ENCODE measurements around the gene CDK10. TPM values are rescaled to one million over a fixed set of nuclear protein-coding genes. Genes with fewer than 3 reads are reported as not detected.
"Not testable (repeated sequence)": the region's sequence is repeated elsewhere in the genome, so short reads cannot be mapped to it uniquely, and the experiment has no call there.

The CDK10 gene
- total RNA-seq, 1 donor from 2014 or later, result 76.1 TPM

DNA sequence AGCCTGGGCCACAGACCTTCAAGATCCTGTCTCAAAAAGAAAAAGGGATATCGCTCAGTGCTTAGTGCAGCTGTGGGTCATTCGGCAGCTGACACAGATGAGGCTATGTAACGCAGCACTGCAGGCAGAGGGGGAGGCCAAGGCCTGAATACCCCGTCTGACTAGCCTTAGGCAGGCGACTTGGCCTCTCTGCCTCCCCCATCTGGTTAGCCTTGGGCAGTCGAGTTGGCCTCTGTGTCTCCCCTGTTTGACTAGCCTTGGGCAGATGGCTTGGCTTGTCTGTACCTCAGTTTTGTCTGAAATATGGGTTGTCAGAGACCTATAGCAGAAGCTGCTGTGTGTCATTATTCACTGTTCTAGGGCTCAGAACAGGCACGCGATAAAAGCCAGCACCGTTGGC, 18.9 kb upstream of the CDK10 start:
- Mint-ChIP-seq H3K4me3 (no peak overlapping the region), H3K27me3 (no peaks in the 10 kb centered on the region), H3K9me3 (no peaks in the 10 kb centered on the region), H3K27ac (no peak overlapping the region), H3K4me1 (peaks cover 2% of the 10 kb centered on the region), H3K36me3 (ENCODE audit: low read depth) (peaks cover 7% of the 10 kb centered on the region)
- intact Hi-C loops (cut with micrococcal nuclease), result no loop called here
- ATAC-seq (ENCODE audit: low read depth) (no peak), DNase-seq (no peak)
- ChIA-PET CTCF (interaction anchor here (0.6 to 0.8 kb wide), 2 partner anchors 53 to 148 kb away, joined by 3 read pairs; no protein-coding TSS in a partner anchor), POLR2A (no interaction called here)
- TF ChIP-seq, protein P1, sequence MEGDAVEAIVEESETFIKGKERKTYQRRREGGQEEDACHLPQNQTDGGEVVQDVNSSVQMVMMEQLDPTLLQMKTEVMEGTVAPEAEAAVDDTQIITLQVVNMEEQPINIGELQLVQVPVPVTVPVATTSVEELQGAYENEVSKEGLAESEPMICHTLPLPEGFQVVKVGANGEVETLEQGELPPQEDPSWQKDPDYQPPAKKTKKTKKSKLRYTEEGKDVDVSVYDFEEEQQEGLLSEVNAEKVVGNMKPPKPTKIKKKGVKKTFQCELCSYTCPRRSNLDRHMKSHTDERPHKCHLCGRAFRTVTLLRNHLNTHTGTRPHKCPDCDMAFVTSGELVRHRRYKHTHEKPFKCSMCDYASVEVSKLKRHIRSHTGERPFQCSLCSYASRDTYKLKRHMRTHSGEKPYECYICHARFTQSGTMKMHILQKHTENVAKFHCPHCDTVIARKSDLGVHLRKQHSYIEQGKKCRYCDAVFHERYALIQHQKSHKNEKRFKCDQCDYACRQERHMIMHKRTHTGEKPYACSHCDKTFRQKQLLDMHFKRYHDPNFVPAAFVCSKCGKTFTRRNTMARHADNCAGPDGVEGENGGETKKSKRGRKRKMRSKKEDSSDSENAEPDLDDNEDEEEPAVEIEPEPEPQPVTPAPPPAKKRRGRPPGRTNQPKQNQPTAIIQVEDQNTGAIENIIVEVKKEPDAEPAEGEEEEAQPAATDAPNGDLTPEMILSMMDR (IDR thresholded peaks at IDR 0.05), result no peak

DNA sequence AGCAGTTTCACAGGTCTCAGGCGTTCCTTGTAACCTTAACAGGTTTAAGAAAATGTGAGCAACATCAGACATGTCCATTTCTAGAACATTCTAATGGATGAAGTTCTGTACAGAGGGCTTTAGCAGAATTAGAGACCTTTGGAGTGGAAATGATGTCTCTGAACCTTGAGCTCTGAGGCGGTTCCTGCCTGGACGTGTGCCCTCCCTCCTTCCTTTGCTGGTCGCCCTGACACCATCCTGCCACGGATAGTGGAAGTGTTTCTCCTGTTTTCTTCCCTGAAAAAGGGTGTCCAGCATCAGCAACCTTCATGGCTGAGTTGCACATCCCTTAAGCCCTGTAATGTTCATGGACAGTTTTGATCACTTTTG, 17.7 kb upstream of the CDK10 start:
- ChIA-PET POLR2A (no interaction called here), CTCF (no interaction called here)
- H3K4me1 Mint-ChIP-seq, result peaks cover 2% of the 10 kb centered on the region
- TF ChIP-seq, protein P1 (IDR thresholded peaks at IDR 0.05), result no peak
- H3K9me3 Mint-ChIP-seq, result no peaks in the 10 kb centered on the region
- no peak overlapping the region for H3K4me3 Mint-ChIP-seq
- peaks cover 3% of the 10 kb centered on the region for H3K36me3 Mint-ChIP-seq (ENCODE audit: low read depth)
- no peak for DNase-seq
- no peak overlapping the region for H3K27ac Mint-ChIP-seq
- ATAC-seq (ENCODE audit: low read depth), result no peak
- intact Hi-C loops (cut with micrococcal nuclease), result no loop called here
- H3K27me3 Mint-ChIP-seq, result no peaks in the 10 kb centered on the region

DNA sequence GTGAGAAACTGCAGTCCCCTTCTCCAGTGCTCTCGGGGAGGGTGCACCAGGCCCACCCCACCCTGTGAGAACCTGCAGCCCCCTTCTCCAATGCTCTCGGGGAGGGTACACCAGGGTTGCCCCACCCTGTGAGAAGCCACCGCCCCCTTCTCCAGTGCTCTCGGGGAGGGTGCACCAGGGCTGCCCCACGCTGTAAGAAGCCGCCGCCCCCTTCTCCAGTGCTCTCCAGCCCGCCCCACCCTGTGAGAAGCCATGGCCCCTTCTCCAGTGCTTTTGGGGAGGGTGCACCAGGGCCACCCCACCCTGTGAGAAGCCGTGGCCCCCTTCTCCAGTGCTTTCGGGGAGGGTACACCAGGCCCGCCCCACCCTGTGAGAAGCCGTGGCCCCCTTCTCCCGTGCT, 16.7 kb upstream of the CDK10 start:
- Mint-ChIP-seq H3K36me3 (ENCODE audit: low read depth) (no peaks in the 10 kb centered on the region), H3K27me3 (no peaks in the 10 kb centered on the region), H3K4me3 (no peak overlapping the region), H3K27ac (no peak overlapping the region), H3K4me1 (peaks cover 2% of the 10 kb centered on the region), H3K9me3 (no peaks in the 10 kb centered on the region)
- ATAC-seq (ENCODE audit: low read depth) (no peak), DNase-seq (no peak)
- POLR2A ChIA-PET, result no interaction called here
- TF ChIP-seq, protein P1 (IDR thresholded peaks at IDR 0.05), result no peak
- CTCF ChIA-PET, result no interaction called here
- intact Hi-C loops (cut with micrococcal nuclease), result no loop called here

DNA sequence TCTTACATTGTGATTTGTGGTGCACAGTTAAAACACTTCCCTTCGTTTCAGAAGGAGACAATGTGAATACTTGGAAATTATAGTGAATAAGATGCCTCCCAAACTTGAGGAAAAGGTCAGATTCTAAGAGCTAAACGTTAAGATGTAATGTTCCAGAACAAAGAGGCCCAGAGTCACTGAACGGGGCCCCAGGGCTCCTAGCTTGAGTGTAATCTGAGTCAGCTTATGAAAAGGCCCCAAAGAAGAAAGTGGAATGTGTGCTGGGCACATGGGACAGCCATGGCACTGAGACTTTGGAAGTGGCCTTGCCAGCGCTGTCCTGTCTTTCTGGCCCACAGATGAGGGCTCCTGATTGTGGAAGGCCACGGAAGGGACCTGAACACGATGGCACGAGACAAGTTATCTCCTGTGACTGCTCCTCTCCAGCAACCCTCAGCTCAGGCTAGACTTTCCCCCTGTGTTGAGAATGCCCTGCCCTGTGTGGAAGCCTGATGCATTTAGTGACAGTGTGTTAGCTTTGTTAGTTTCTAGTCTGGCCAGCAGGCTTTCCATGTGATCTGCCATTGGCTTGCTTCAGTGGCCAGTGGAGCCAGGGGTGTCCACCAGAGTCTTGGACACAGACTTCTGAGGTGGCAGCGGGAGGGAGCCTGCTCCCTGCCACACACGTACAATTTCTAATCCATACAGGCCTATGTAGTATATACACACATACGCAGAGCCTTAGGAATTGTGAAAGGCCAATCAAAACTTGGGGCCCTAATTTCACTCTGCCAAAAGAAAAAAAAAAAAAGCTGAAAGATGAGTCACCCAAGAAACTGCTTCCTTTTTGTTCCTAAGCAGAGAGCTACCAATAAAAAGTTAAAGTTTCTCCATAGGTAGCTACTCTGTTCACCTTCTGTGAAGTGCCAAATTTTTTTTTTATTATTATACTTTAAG, 15.7 kb upstream of the CDK10 start:
- TF ChIP-seq, protein P1 (IDR thresholded peaks at IDR 0.05), result no peak
- H3K27me3 Mint-ChIP-seq, result no peaks in the 10 kb centered on the region
- intact Hi-C loops (cut with micrococcal nuclease), result no loop called here
- DNase-seq (no peak), ATAC-seq (ENCODE audit: low read depth) (no peak)
- peaks cover 2% of the 10 kb centered on the region for H3K4me1 Mint-ChIP-seq
- no peak overlapping the region for H3K27ac Mint-ChIP-seq
- no peaks in the 10 kb centered on the region for H3K9me3 Mint-ChIP-seq
- H3K36me3 Mint-ChIP-seq (ENCODE audit: low read depth), result no peaks in the 10 kb centered on the region
- ChIA-PET CTCF (interaction anchor here (1.3 kb wide), 1 partner anchor 29 kb away, joined by 3 read pairs; no protein-coding TSS in a partner anchor), POLR2A (interaction anchor here (0.6 kb wide), 1 partner anchor 16 kb away, joined by 3 read pairs; the partner anchor contains the start of gene CDK10)
- no peak overlapping the region for H3K4me3 Mint-ChIP-seq

DNA sequence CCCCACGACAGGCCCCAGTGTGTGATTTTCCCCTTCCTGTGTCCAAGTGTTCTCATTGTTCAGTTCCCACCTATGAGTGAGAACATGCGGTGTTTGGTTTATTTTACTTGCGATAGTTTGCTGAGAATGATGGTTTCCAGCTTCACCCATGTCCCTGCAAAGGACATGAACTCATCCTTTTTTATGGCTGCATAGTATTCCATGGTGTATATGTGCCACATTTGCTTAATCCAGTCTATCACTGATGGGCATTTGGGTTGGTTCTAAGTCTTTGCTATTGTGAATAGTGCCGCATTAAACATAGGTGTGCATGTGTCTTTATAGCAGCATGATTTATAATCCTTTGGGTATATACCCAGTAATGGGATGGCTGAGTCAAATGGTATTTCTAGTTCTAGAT, 14.9 kb upstream of the CDK10 start:
- H3K27ac Mint-ChIP-seq; H3K9me3 Mint-ChIP-seq; ATAC-seq (ENCODE audit: low read depth); H3K4me1 Mint-ChIP-seq; H3K27me3 Mint-ChIP-seq; H3K36me3 Mint-ChIP-seq (ENCODE audit: low read depth); intact Hi-C loops (cut with micrococcal nuclease); CTCF ChIA-PET; DNase-seq; H3K4me3 Mint-ChIP-seq: not testable (repeated sequence)
- POLR2A ChIA-PET, result interaction anchor here (0.6 kb wide), 1 partner anchor 15 kb away, joined by 3 read pairs; the partner anchor contains the start of gene CDK10
